Measurements from ENCODE around the gene ZMYM4.
A peak's percentile ranks its signal among the peaks of the same experiment; 100 is the strongest.
"Not testable (repeated sequence)": the region's sequence is repeated elsewhere in the genome, so short reads cannot be mapped to it uniquely, and the experiment has no call there.

ZMYM4 gene

DNA sequence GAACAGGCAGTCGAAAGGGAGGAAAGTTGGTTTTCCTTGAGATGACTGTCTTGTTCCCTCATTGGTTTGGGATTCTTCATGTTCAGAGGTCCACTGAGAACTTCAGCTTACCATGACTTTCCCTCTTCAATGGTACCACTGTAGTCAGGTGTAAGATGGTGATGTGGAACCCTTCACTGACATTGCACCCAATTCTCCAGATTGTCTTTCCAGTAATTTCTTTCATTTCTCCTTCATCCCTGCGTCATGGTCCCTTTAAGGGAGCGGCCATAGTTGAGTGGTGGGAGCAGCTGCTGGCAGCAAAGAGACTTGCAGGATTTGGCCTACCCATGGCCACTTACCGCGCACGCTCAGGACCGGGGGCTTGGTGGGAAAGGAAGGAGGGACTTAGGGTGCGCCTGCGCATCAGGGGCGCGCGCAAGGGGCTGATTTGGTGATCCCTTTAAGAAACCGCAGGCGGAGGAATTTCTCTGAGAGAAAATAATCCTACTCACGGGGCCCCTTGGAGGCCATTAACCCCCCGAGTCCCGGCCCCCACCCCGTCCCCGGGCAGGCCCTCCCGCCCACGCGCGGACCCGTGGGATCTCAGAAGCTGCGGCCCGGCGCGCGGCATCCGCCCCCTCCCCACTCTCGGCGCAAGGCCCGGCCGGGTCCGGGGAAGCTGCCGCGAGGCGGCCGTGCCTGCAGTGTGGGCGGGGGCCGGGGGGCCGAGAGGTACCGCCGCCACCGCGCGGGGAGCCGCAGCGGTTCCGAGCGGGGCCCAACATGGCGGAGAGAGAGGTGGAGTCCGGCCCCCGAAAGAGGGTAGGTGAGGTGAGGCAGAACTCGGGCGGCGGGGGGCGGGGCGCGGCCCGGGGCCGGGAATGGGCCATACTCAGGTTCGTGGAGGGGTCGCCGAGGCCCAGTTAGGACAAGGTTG lies at the start of gene ZMYM4:
ZMYM4 (plus strand) TSS at position 428 of the 919 bp plus-strand sequence; CDS start at position 766, 338 bp downstream.
- peak within 1 kb of the TSS; percentile 94 to 99 (median 97) for H3K9ac ChIP-seq
- peaks cover 0 to 7% (median 0%) of the 10 kb centered on the region in 11 experiments; a peak in 2 of 22 replicates for H3K9me3 ChIP-seq (replicated peaks in 1 of 11)
- no peak for TF ChIP-seq Cebpa-rat (IDR thresholded peaks at IDR 0.05)
- H3K4me1 ChIP-seq: peaks cover 24 to 39% (median 30%) of the 10 kb centered on the region in 10 experiments
- peaks cover 9 to 33% (median 20%) of the 10 kb centered on the region in 11 experiments; a peak in 19 of 22 replicates for H3K36me3 ChIP-seq
- H3K4me2 ChIP-seq: peak within 1 kb of the TSS; percentile 77 to 98 (median 86)
- H3K27ac ChIP-seq: peak within 1 kb of the TSS; percentile 93 to 98 (median 96)
- H3K27me3 ChIP-seq: no peaks in the 10 kb centered on the region
- peak within 1 kb of the TSS; percentile 82 to 91 (median 87) for H3K4me3 ChIP-seq
- peaks cover 0 to 38% (median 24%) of the 10 kb centered on the region in 11 experiments; a peak in 14 of 22 replicates for H4K20me1 ChIP-seq

DNA sequence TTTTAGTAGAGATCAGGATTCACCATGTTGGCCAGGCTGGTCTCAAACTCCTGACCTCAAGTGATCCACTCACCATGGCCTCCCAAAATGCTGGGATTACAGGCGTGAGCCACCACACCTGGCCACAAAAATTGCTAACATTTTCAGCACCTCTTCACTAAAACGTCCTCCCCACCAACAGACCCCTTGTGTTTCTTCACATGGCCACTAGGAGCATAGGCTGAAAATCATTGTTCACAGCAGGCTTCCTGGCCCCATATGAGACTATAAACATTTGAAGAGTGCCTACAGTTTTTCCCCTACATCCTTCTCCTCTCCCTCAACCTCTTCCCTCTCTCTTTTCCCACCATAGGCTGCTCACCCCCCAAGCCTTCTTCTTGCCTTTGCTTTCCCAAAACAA lies 47.5 kb upstream of the ZMYM4 start:
- Histone ChIP-seq H3K4me2 (no peak overlapping the region), H3K9ac (no peak overlapping the region), H3K4me1 (no peaks in the 10 kb centered on the region), H3K36me3 (no peaks in the 10 kb centered on the region), H4K20me1 (no peaks in the 10 kb centered on the region), H3K27me3 (no peaks in the 10 kb centered on the region), H3K9me3 (replicated peaks in 1 of 11) (peaks cover 0 to 6% (median 0%) of the 10 kb centered on the region in 11 experiments; a peak in 2 of 22 replicates), H3K4me3 (no peak overlapping the region), H3K27ac (no peak overlapping the region)
- no peak for TF ChIP-seq Cebpa-rat (IDR thresholded peaks at IDR 0.05)

DNA sequence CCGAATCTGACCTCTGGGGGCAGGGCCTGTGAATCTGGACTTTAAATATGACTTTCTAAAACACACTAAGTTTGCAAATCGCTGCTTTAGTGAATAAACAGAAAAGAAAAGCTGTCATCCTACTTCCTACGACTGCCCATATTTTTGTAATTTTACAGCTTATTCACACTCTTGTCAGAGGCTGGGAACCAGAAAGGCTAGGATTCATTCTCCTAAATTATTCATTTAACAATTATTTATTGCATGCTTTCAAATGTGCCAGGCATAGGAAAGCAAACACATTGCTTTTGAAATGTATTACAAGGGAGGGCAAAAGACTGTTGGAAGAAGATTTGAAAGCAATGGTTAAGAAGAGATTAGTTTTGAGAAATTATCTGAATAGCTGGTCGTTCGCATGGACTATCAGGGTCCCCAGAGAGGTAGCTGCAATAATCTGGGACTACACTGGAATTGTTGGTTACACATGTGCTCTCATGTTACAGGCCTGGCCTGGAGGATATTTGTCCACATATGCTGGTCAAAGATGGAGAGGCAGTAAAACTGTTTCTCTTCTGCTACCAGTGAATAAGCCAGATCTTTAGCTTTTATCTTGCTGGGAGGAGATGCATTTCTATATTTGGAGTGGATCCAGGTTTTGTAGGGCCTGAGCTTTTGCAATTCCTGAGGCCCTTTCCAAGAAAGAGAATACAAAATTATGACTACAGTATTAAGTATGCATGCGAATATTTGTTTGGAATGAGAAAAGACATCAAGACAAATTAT lies 46.0 kb upstream of the ZMYM4 start:
- no peak for TF ChIP-seq Cebpa-rat (IDR thresholded peaks at IDR 0.05)
- Histone ChIP-seq H3K4me3 (no peak overlapping the region), H3K4me2 (no peak overlapping the region), H3K27me3 (no peaks in the 10 kb centered on the region), H4K20me1 (no peaks in the 10 kb centered on the region), H3K36me3 (no peaks in the 10 kb centered on the region), H3K4me1 (no peaks in the 10 kb centered on the region), H3K27ac (no peak overlapping the region), H3K9ac (no peak overlapping the region), H3K9me3 (replicated peaks in 1 of 11) (peaks cover 0 to 6% (median 0%) of the 10 kb centered on the region in 11 experiments; a peak in 2 of 22 replicates)

DNA sequence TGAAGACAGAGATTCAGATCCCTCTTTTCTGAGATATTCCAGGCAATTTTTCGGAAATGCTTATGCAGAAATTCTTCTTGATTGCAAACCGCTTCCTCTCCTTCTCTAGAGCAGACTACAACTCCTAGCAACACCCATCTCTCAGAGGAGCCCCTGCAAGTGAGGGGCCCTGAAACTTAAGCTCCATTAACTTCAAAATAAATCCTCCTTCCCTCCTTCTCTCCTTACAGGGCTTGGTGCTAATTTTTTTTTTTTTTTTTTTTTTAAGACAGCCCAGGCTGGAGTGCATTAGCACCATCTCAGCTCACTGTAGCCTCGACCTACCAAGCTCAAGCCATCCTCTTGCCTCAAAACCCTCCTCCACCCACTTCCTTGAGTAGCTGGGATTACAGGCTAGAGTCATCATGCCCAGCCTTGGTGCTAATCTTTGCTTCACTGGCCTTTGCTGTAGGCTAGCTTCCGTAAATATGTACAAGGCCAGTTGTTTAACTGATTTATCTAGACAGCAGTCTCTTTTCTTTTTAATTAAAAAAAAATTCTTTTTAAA lies 45.4 kb upstream of the ZMYM4 start:
- no peak overlapping the region for H3K9ac ChIP-seq
- peaks cover 0 to 6% (median 0%) of the 10 kb centered on the region in 11 experiments; a peak in 2 of 22 replicates for H3K9me3 ChIP-seq (replicated peaks in 1 of 11)
- H3K27ac ChIP-seq: no peak overlapping the region
- H3K4me1 ChIP-seq: no peaks in the 10 kb centered on the region
- no peaks in the 10 kb centered on the region for H3K27me3 ChIP-seq
- H3K4me2 ChIP-seq: no peak overlapping the region
- H3K4me3 ChIP-seq: no peak overlapping the region
- H4K20me1 ChIP-seq: no peaks in the 10 kb centered on the region
- no peaks in the 10 kb centered on the region for H3K36me3 ChIP-seq
- no peak for TF ChIP-seq Cebpa-rat (IDR thresholded peaks at IDR 0.05)

DNA sequence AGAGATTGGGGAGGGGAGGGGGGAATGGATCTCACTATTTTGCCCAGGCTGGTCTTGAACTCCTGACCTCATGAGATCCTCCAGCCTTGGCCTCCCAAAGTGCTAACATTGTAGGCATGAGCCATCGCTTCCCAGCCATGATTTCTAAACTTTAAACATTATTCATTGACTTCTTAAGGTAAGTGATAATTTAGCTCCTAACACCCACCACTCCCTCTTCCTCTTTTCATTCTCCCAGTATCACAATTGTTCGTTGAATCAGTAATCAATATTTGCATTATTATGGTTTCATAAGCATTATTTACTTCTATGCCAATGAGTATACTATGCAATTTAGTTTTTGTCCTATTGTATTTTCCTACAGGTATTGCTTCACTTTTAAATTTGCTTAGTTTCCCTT lies 42.0 kb upstream of the ZMYM4 start:
- TF ChIP-seq Cebpa-rat (IDR thresholded peaks at IDR 0.05): no peak
- Histone ChIP-seq H3K36me3 (no peaks in the 10 kb centered on the region), H3K9ac (no peak overlapping the region), H3K27ac (no peak overlapping the region), H3K4me1 (no peaks in the 10 kb centered on the region), H4K20me1 (no peaks in the 10 kb centered on the region), H3K4me3 (no peak overlapping the region), H3K9me3 (replicated peaks in 1 of 11) (peaks cover 0 to 11% (median 6%) of the 10 kb centered on the region in 11 experiments; a peak in 8 of 22 replicates), H3K27me3 (no peaks in the 10 kb centered on the region), H3K4me2 (no peak overlapping the region)

DNA sequence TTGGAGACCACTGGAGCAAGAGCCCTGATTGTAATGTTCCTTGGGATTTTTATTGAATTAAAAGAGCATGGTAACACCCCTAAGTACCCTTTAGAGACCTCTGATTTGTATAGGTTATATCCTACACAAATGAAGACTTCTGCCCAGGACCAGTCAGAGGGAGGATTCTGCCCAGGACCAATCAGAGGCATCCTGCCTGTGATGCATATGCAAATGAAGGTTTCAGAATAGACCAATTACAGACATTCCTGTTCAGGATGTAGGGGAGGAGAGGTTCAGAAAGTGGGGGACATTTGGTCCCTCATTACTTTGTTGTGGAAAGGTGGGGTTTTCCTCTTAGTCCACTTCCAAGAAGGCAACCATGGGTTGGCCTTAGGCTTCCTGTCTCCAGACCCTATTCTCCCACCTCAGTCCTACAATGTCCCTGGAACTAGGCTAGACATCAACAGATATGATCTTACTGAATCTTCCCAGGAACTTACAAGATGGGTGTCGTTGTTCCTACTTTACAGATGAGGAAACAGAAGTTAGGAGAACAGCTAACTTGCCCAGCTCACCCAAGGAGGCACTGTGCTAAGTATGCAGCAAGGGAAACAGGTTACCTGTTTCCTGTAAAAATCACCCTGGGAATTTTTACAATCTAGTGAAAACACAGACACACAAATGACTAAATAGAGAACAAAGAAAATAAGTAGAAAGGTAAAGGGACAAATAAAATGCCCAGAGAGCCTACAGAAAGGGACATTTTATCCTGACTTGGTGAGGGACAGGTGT lies 38.7 kb upstream of the ZMYM4 start:
- Histone ChIP-seq H3K4me2 (no peak overlapping the region), H3K4me3 (no peak overlapping the region), H4K20me1 (no peaks in the 10 kb centered on the region), H3K4me1 (no peaks in the 10 kb centered on the region), H3K27ac (no peak overlapping the region), H3K9me3 (replicated peaks in 1 of 11) (peaks cover 0 to 11% (median 6%) of the 10 kb centered on the region in 11 experiments; a peak in 8 of 22 replicates), H3K36me3 (no peaks in the 10 kb centered on the region), H3K9ac (no peak overlapping the region), H3K27me3 (no peaks in the 10 kb centered on the region)
- TF ChIP-seq Cebpa-rat (IDR thresholded peaks at IDR 0.05): no peak

DNA sequence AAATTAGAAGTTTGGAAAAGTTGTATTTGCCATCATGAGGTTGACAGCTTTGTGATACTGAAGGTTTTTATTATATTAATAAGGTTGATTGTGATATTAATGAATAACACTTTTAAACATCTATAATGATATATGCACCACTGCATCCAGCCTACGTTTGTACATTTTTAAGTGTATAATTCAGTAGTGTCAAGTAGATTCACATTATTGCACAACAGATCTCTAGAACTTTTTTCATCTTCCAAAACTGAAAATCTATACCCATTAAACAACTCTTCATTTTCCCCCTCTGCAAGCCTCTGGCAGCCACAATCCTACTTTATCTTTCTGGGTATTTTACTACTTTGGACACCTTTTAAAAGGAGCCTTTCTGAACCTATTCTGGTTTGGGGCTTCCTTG lies 37.2 kb upstream of the ZMYM4 start:
- H3K36me3 ChIP-seq: no peaks in the 10 kb centered on the region
- no peak for TF ChIP-seq Cebpa-rat (IDR thresholded peaks at IDR 0.05)
- no peak overlapping the region for H3K27ac ChIP-seq
- no peaks in the 10 kb centered on the region for H3K4me1 ChIP-seq
- H3K4me3 ChIP-seq: no peak overlapping the region
- no peaks in the 10 kb centered on the region for H3K27me3 ChIP-seq
- no peaks in the 10 kb centered on the region for H4K20me1 ChIP-seq
- H3K4me2 ChIP-seq: no peak overlapping the region
- H3K9ac ChIP-seq: no peak overlapping the region
- peaks cover 0 to 11% (median 6%) of the 10 kb centered on the region in 11 experiments; a peak in 8 of 22 replicates for H3K9me3 ChIP-seq (replicated peaks in 1 of 11)

DNA sequence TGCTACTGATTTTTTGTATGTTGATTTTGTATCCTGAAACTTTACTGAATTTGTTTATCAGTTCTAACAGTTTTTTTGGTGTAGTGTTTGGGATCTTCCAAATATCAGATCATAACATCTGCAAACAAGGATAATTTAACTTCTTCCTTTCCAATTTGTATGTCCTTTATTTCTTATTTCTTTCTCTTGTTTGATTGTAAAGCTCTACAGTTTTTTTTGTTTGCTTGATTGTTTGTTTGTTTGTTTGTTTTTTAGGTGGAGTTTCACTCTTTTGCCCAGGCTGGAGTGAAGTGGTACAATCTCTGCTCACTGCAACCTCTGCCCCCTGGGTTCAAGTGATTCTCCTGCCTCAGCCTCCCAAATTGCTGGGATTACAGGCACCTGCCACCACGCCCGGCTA lies 31.7 kb upstream of the ZMYM4 start:
- H4K20me1 ChIP-seq; H3K4me3 ChIP-seq; H3K4me2 ChIP-seq; H3K9ac ChIP-seq; H3K36me3 ChIP-seq; H3K27me3 ChIP-seq; H3K9me3 ChIP-seq (replicated peaks in 1 of 11); H3K27ac ChIP-seq; H3K4me1 ChIP-seq: not testable (repeated sequence)

Measured in BLaER1 treated with 17β-estradiol and CSF1 and Interleukin-3, amounts not matched to agents 10 nM and 100 nM (cell line).